Esophagus muscularis mucosa (tissue), 4 donors: ENCODE measurements around the gene PLXNA1. TPM values are rescaled to one million over a fixed set of nuclear protein-coding genes. Genes with fewer than 3 reads are reported as not detected.

Experiments
- DNase-seq: peaks from one replicate; pipeline ENCODE4 v3.0.0-alpha.2; 2017; ENCODE audit errors: extremely low spot score
- H3K27ac ChIP-seq, 4 donors: fragments of 200-600 bp; sonication (generic); replicated peaks in 1 of 4; 1 replicate in 3 of 4; 2 replicates in 1 of 4; pipeline ENCODE4 v1.5.1; 2016 to 2019; ENCODE audit warnings: mild to moderate bottlenecking in 1 of 4
- H3K27me3 ChIP-seq, 4 donors: fragments of 200-600 bp; sonication (generic); one replicate each; pipeline versions ENCODE4 v1.5.1 to v1.6.0; 2016 to 2019
- H3K36me3 ChIP-seq, 4 donors: fragments of 200-600 bp; sonication (generic); one replicate each; pipeline ENCODE4 v1.5.1; 2016 to 2019
- H3K4me1 ChIP-seq, 4 donors: fragments of 200-600 bp; sonication (generic); one replicate each; pipeline ENCODE4 v1.5.1; 2016 to 2019
- H3K4me3 ChIP-seq, 4 donors: fragments of 200-600 bp; sonication (generic); 1 replicate in 2 of 4; 2 replicates in 2 of 4; pipeline ENCODE4 v1.5.1; 2016 to 2019; ENCODE audit warnings: mild to moderate bottlenecking in 4 of 4, moderate library complexity in 1 of 4
- H3K9me3 ChIP-seq, 4 donors: fragments of 200-600 bp; sonication (generic); 1 replicate in 3 of 4; 2 replicates in 1 of 4; pipeline ENCODE4 v1.5.1; 2016 to 2019
- CTCF ChIP-seq, 3 experiments: fragments of 200-600 bp in 2 of 3; fragments of 450-650 bp in 1 of 3; sonication (generic) in 2 of 3; IDR thresholded peaks; one replicate each; pipeline ENCODE4 v1.5.1; 2017 to 2019; ENCODE audit warnings: antibody characterized with exemption in 3 of 3, mild to moderate bottlenecking in 2 of 3, moderate library complexity in 1 of 3
- EP300 ChIP-seq: sonication (generic); formaldehyde crosslinking; IDR thresholded peaks from one replicate; pipeline ENCODE4 v1.6.1; 2017; ENCODE audit warnings: antibody characterized with exemption
- POLR2A ChIP-seq: fragments of 450-650 bp; IDR thresholded peaks from one replicate; pipeline ENCODE4 v1.6.1; 2017; ENCODE audit warnings: antibody characterized with exemption, moderate library complexity, mild to moderate bottlenecking, low read depth
- POLR2AphosphoS5 ChIP-seq, 2 donors: sonication (generic); formaldehyde crosslinking; IDR thresholded peaks; one replicate each; pipeline ENCODE4 v1.6.1; 2017; ENCODE audit warnings: antibody characterized with exemption in 2 of 2
- WGBS: methylation state at CpG from one replicate; pipeline ENCODE4 v1.1.5; 2018; 5-methylcytosine and 5-hydroxymethylcytosine counted together
- intact Hi-C: fragments of 100-400 bp; cut with DNase I; formaldehyde crosslinking; loops from one replicate; pipeline ENCODE4 v1.15.1; 2023
- total RNA-seq, 4 donors: library from RNA; depleted of rRNA; stranded (reverse); fragments of >200 nt; gene quantifications; one replicate each; pipeline versions ENCODE4 v1.1.0 to v1.2.1, GENCODE V29; 2016

Gene PLXNA1
- total RNA-seq, 4 donors from 2014 or later = 33.6 to 82.4 (median 47.0) TPM

- H3K4me1 ChIP-seq = peaks cover 0 to 3% (median 0%) of the 10 kb centered on the region in 4 donors
- peaks cover 39 to 96% (median 83%) of the 10 kb centered on the region in 4 donors for H3K36me3 ChIP-seq
- H3K27me3 ChIP-seq = no peaks in the 10 kb centered on the region
- no peak for TF ChIP-seq POLR2A
- TF ChIP-seq EP300 = no peak
- TF ChIP-seq CTCF (IDR thresholded peaks at IDR 0.05) = no peak
- TF ChIP-seq POLR2AphosphoS5 (IDR thresholded peaks at IDR 0.05) = no peak
- H3K4me3 ChIP-seq = no peak overlapping the region
- DNase-seq = no peak
- 37% methylated on average over 3 of the region's 3 CpGs for WGBS
- intact Hi-C loops = no loop called here
- no peaks in the 10 kb centered on the region for H3K9me3 ChIP-seq
- no peak overlapping the region for H3K27ac ChIP-seq
Observed at GRCh38 chr3:127025456-127025855, 42.5 kb downstream of the PLXNA1 start.

- Histone ChIP-seq H3K4me3 (no peak overlapping the region), H3K27me3 (no peaks in the 10 kb centered on the region), H3K4me1 (peaks cover 0 to 3% (median 0%) of the 10 kb centered on the region in 4 donors), H3K9me3 (no peaks in the 10 kb centered on the region), H3K36me3 (peaks cover 44 to 96% (median 83%) of the 10 kb centered on the region in 4 donors), H3K27ac (no peak overlapping the region)
- no peak for TF ChIP-seq POLR2AphosphoS5 (IDR thresholded peaks at IDR 0.05)
- no peak for TF ChIP-seq EP300
- no peak for TF ChIP-seq CTCF (IDR thresholded peaks at IDR 0.05)
- no peak for TF ChIP-seq POLR2A
- DNase-seq = no peak
- intact Hi-C loops = no loop called here
- WGBS = 74% methylated on average over 5 of the region's 5 CpGs
Observed at GRCh38 chr3:127026036-127026435, 43.1 kb downstream of the PLXNA1 start.

- 91% methylated on average over 7 of the region's 7 CpGs for WGBS
- TF ChIP-seq EP300 (no peak), POLR2A (no peak), POLR2AphosphoS5 (IDR thresholded peaks at IDR 0.05) (no peak), CTCF (IDR thresholded peaks at IDR 0.05) (no peak)
- no peaks in the 10 kb centered on the region for H3K9me3 ChIP-seq
- no peak overlapping the region for H3K4me3 ChIP-seq
- no peak for DNase-seq
- intact Hi-C loops = no loop called here
- H3K27ac ChIP-seq = no peak overlapping the region
- H3K36me3 ChIP-seq = peaks cover 39 to 96% (median 83%) of the 10 kb centered on the region in 4 donors
- no peaks in the 10 kb centered on the region for H3K27me3 ChIP-seq
- peaks cover 0 to 3% (median 0%) of the 10 kb centered on the region in 4 donors for H3K4me1 ChIP-seq
Observed at GRCh38 chr3:127026661-127027060, 43.7 kb downstream of the PLXNA1 start.

GRCh38 chr3:127027061-127027735 is 44.3 kb downstream of the PLXNA1 start:
- Histone ChIP-seq H3K4me1 (peaks cover 0 to 3% (median 0%) of the 10 kb centered on the region in 4 donors), H3K36me3 (peaks cover 33 to 96% (median 83%) of the 10 kb centered on the region in 4 donors), H3K27me3 (no peaks in the 10 kb centered on the region), H3K27ac (no peak overlapping the region), H3K4me3 (no peak overlapping the region), H3K9me3 (no peaks in the 10 kb centered on the region)
- TF ChIP-seq POLR2A = no peak
- TF ChIP-seq CTCF (IDR thresholded peaks at IDR 0.05) = no peak
- no peak for TF ChIP-seq POLR2AphosphoS5 (IDR thresholded peaks at IDR 0.05)
- no peak for TF ChIP-seq EP300
- intact Hi-C loops = no loop called here
- no peak for DNase-seq
- 94% methylated on average over 11 of the region's 21 CpGs for WGBS
